HL-60 (cell line): ENCODE measurements around the gene RASIP1.

Experiments
- CTCF ChIP-seq: IDR thresholded peaks from one replicate; pipeline ENCODE4 v1.5.1; 2011; ENCODE audit warnings: low read length, control low read depth, inconsistent platforms; ENCODE audit not compliant: insufficient read depth
- REST ChIP-seq: IDR thresholded peaks from 2 replicates; pipeline ENCODE4 v1.6.1; 2012; ENCODE audit warnings: low read depth; ENCODE audit not compliant: insufficient replicate concordance

GRCh38 chr19:48673436-48674100 lies 66.8 kb downstream of the RASIP1 start:
- TF ChIP-seq CTCF (no peak), REST (no peak)
